Measurements from ENCODE around the gene HSPD1.

GRCh38 chr2:197495433-197496134, 4.1 kb downstream of the HSPD1 start:
- TF ChIP-seq GATA3 (IDR thresholded peaks at IDR 0.05; ENCODE audit: low read depth, low read length) (no peak), GATA2 (IDR thresholded peaks at IDR 0.05; ENCODE audit: low read depth, low read length) (no peak)
